Measurements from ENCODE around the gene PCBD1.

PCBD1 gene

GRCh38 chr10:70834021-70834420 is 54.3 kb downstream of the PCBD1 start:
- DNase-seq (ENCODE audit: low read depth in 2 of 2): no peak

- DNase-seq (ENCODE audit: low read depth in 2 of 2): no peak
These were observed 54.8 kb downstream of the PCBD1 start for GRCh38 chr10:70833601-70834000.
